PC-3 (cell line): ENCODE data around the gene EDEM3.

Source experiments
- CTCF ChIP-seq: fragments of 300-600 bp; sonication (generic); conservative IDR thresholded peaks from 2 replicates; pipeline ENCODE4 v1.5.1; 2017; ENCODE audit warnings: antibody characterized with exemption, low read depth, mild to moderate bottlenecking, low read length
- EZH2phosphoT487 ChIP-seq: fragments of 300-600 bp; sonication (generic); IDR thresholded peaks from 2 replicates; pipeline ENCODE4 v1.6.1; 2018; ENCODE audit warnings: mild to moderate bottlenecking, antibody characterized with exemption, low read length, borderline replicate concordance

DNA sequence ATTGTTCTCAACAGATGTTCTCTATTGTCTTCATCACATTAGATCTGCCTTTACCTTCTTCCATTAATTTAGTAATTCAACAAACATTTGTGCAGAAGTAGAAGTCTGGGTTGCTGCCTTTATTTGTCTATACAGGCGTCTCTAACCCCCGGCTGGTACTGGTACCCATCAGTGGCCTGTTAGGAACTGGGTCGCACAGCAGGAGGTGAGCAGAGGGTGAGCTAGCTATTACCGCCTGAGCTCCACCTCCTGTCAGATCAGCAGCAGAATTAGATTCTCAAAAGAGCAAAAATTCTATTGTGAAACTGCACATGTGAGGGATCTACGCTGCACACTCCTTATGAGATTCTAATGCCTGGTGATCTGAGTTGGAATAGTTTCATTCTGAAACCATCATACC, 12.9 kb upstream of the EDEM3 start:
- TF ChIP-seq EZH2phosphoT487: no peak
- TF ChIP-seq CTCF: no peak
